K562 (cell line): ENCODE data around the gene TBC1D5. TPM values are rescaled to one million over a fixed set of nuclear protein-coding genes. Genes with fewer than 3 reads are reported as not detected.

Source experiments
- CTCF ChIP-seq, 3 experiments: IDR thresholded peaks in 2 of 3; conservative IDR thresholded peaks in 1 of 3; 2 replicates each; pipeline ENCODE4 v1.5.1; 2011 to 2012; ENCODE audit warnings: low read length in 3 of 3, mild to moderate bottlenecking in 3 of 3, control low read depth in 2 of 3, improper control_type of control experiment in 1 of 3, inconsistent platforms in 1 of 3, low read depth in 1 of 3, mixed read lengths in 1 of 3, moderate library complexity in 1 of 3; ENCODE audit not compliant: insufficient read depth in 2 of 3
- HNRNPK ChIP-seq: fragments of 200-400 bp; formaldehyde crosslinking; IDR thresholded peaks from one replicate; pipeline ENCODE4 v1.6.1; 2018; ENCODE audit warnings: mild to moderate bottlenecking, low read depth, low read length; ENCODE audit not compliant: poor library complexity, severe bottlenecking
- SREBF1 ChIP-seq: fragments of 150-350 bp; IDR thresholded peaks from 2 replicates; pipeline ENCODE4 v1.6.1; 2014; ENCODE audit warnings: antibody characterized with exemption, low read depth, low read length, borderline replicate concordance
- ZBTB7A ChIP-seq: IDR thresholded peaks from 2 replicates; pipeline ENCODE4 v1.6.1; 2011; ENCODE audit warnings: low read depth, mild to moderate bottlenecking, low read length, moderate library complexity, borderline replicate concordance; ENCODE audit not compliant: control insufficient read depth
- ZMIZ1 ChIP-seq, 2 experiments: fragments of 150-350 bp in 1 of 2; IDR thresholded peaks; 2 replicates each; pipeline ENCODE4 v1.6.1; 2012 to 2016; ENCODE audit warnings: low read depth in 2 of 2, low read length in 2 of 2, mild to moderate bottlenecking in 1 of 2, moderate library complexity in 1 of 2
- polyA plus RNA-seq, 8 experiments: library from polyadenylated mRNA; depleted of rRNA in 4 of 8; stranded (reverse) in 5 of 8; unstranded in 3 of 8; fragments of >200 nt; fragmentation: Nextera tagmentation in 2 of 8; fragmentation: Illumina TruSeq in 1 of 8; extraction: Ambion mirVana in 2 of 8; extraction: Trizol in 1 of 8; gene quantifications; 2 replicates each; pipeline versions ENCODE4 v1.2.1 to v1.2.3, GENCODE V29; 2011 to 2014; ENCODE audit warnings: inconsistent platforms in 1 of 8, missing spikeins in 1 of 8
- total RNA-seq, 7 experiments: library from RNA; depleted of rRNA in 6 of 7; stranded (reverse); fragments of >200 nt in 6 of 7; fragmentation: Illumina TruSeq in 2 of 7; extraction: Trizol in 2 of 7; gene quantifications; 2 replicates each; pipeline versions ENCODE4 v1.2.1 to v1.2.3, GENCODE V29; 2011 to 2021; ENCODE audit warnings: low replicate concordance in 1 of 7
- TF ChIP-seq, protein P1 (sequence below): fragments of 250-450 bp; sonication (Bioruptor Pico); IDR thresholded peaks from 2 replicates; pipeline ENCODE4 v1.5.0; 2020; ENCODE audit warnings: mild to moderate bottlenecking, borderline replicate concordance
- TF ChIP-seq, protein P2 (sequence below): fragments of 250-450 bp; sonication (Bioruptor Pico); IDR thresholded peaks from 2 replicates; pipeline ENCODE4 v1.5.0; 2020; ENCODE audit warnings: mild to moderate bottlenecking

Gene TBC1D5
- total and polyA plus RNA-seq, 9 of the 15 experiments (the other 6 are each of a cell fraction or from before 2014, with no cell fraction given) = 2.9 to 38.1 (median 25.6) TPM

GRCh38 chr3:17195856-17196604 is 546.4 kb downstream of the TBC1D5 start (continued):
- TF ChIP-seq ZMIZ1 (IDR thresholded peaks at IDR 0.05; ENCODE audit: low read depth in 2 of 2, low read length in 2 of 2) = no peak
- peak in 2 of 3 experiments; percentile 11 to 27; a peak in 2 of 6 replicates for TF ChIP-seq CTCF (IDR thresholded peaks at IDR 0.05 in 2 of 3, conservative IDR thresholded peaks at IDR 0.05 in 1 of 3; ENCODE audit: insufficient read depth in 2 of 3, low read depth in 1 of 3, low read length in 3 of 3)
- no peak for TF ChIP-seq ZBTB7A
- TF ChIP-seq, protein P1, sequence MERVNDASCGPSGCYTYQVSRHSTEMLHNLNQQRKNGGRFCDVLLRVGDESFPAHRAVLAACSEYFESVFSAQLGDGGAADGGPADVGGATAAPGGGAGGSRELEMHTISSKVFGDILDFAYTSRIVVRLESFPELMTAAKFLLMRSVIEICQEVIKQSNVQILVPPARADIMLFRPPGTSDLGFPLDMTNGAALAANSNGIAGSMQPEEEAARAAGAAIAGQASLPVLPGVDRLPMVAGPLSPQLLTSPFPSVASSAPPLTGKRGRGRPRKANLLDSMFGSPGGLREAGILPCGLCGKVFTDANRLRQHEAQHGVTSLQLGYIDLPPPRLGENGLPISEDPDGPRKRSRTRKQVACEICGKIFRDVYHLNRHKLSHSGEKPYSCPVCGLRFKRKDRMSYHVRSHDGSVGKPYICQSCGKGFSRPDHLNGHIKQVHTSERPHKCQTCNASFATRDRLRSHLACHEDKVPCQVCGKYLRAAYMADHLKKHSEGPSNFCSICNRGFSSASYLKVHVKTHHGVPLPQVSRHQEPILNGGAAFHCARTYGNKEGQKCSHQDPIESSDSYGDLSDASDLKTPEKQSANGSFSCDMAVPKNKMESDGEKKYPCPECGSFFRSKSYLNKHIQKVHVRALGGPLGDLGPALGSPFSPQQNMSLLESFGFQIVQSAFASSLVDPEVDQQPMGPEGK = no peak
- TF ChIP-seq, protein P2, sequence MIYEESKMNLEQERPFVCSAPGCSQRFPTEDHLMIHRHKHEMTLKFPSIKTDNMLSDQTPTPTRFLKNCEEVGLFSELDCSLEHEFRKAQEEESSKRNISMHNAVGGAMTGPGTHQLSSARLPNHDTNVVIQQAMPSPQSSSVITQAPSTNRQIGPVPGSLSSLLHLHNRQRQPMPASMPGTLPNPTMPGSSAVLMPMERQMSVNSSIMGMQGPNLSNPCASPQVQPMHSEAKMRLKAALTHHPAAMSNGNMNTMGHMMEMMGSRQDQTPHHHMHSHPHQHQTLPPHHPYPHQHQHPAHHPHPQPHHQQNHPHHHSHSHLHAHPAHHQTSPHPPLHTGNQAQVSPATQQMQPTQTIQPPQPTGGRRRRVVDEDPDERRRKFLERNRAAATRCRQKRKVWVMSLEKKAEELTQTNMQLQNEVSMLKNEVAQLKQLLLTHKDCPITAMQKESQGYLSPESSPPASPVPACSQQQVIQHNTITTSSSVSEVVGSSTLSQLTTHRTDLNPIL (CRISPR knock-in tag) = no peak
- TF ChIP-seq HNRNPK = no peak
- no peak for TF ChIP-seq SREBF1
